ENCODE data around the gene TPGS1.

TPGS1 gene, protein sequence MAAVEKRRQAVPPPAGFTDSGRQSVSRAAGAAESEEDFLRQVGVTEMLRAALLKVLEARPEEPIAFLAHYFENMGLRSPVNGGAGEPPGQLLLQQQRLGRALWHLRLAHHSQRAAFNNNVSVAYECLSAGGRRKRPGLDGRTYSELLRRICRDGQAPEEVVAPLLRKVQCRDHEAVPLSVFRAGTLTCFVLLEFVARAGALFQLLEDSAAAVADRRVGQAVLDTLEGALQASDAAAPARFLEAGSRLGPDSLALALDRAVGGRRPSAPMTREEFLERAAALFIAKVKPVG

DNA sequence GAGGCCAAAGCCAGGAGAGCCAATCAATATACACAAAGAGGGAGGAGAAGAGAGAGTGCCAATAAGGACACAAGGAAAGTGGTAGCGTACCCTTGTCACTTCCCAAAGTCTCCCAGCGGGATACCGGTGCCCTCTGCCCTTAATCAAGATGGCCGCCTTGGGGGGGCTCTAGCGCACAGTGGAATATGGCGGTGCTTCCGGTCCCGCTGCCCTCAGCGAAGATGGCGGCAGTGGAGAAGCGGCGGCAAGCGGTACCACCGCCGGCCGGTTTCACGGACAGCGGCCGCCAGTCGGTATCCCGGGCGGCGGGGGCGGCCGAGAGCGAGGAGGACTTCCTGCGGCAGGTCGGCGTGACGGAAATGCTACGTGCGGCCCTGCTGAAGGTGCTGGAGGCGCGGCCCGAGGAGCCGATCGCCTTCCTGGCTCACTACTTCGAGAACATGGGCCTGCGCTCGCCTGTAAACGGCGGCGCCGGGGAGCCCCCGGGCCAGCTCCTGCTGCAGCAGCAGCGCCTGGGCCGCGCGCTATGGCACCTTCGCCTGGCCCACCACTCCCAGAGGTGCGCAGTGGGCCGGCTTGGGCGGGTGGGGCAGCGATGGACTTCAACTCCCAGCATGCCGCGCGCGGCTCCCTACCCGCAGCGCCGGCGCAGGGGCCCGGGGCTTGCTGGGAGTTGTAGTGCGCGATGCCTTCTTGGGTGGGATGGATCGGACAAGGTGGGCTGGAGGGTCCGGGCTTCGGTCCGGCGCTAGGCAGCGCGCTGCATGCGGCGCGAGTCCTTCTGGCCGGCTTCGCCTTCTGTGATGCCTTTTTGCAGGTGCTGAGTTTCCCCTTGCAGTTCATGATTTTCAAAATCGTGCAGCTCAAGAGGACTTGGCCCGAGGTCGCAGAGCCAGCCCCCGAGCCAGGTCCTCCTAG is at the start of gene TPGS1:
TPGS1 (plus strand) TSS at position 212 of the 918 bp plus-strand sequence; CDS start at position 222, 10 bp downstream.
- H3K4me3 ChIP-seq (ENCODE audit: low read depth, low read length, poor library complexity, severe bottlenecking) = peak within 1 kb of the TSS; percentile 77
- H3K4me2 ChIP-seq (ENCODE audit: low read length) = peak within 1 kb of the TSS; percentile 97
- H3K9me2 ChIP-seq (ENCODE audit: low read depth, low read length) = no peaks in the 10 kb centered on the region
- no peak for TF ChIP-seq EZH2 (IDR thresholded peaks at IDR 0.05; ENCODE audit: borderline replicate concordance, low read length)
- TF ChIP-seq, protein P1, sequence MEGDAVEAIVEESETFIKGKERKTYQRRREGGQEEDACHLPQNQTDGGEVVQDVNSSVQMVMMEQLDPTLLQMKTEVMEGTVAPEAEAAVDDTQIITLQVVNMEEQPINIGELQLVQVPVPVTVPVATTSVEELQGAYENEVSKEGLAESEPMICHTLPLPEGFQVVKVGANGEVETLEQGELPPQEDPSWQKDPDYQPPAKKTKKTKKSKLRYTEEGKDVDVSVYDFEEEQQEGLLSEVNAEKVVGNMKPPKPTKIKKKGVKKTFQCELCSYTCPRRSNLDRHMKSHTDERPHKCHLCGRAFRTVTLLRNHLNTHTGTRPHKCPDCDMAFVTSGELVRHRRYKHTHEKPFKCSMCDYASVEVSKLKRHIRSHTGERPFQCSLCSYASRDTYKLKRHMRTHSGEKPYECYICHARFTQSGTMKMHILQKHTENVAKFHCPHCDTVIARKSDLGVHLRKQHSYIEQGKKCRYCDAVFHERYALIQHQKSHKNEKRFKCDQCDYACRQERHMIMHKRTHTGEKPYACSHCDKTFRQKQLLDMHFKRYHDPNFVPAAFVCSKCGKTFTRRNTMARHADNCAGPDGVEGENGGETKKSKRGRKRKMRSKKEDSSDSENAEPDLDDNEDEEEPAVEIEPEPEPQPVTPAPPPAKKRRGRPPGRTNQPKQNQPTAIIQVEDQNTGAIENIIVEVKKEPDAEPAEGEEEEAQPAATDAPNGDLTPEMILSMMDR (IDR thresholded peaks at IDR 0.05; ENCODE audit: low read length) = no peak
- no peaks in the 10 kb centered on the region for H3F3A ChIP-seq (ENCODE audit: insufficient read depth, low read length)
- peak within 1 kb of the TSS; percentile 84 for H3K9ac ChIP-seq (ENCODE audit: low read length)
- 0 out of 2 replicates have a peak within 1 kb of the TSS, but pooled peaks have one; percentile 83 for H2AFZ ChIP-seq (ENCODE audit: low read length)
- H4K20me1 ChIP-seq (ENCODE audit: insufficient read depth, low read length) = no peaks in the 10 kb centered on the region
- H3K27ac ChIP-seq (ENCODE audit: low read depth, low read length, poor library complexity, severe bottlenecking) = peak within 1 kb of the TSS; percentile 74
- H3K27me3 ChIP-seq (ENCODE audit: insufficient read depth, low read length) = no peaks in the 10 kb centered on the region
- H3K36me3 ChIP-seq (ENCODE audit: insufficient read depth, low read length) = peaks cover 6% of the 10 kb centered on the region
- H3K4me1 ChIP-seq (ENCODE audit: insufficient read depth, low read length, severe bottlenecking) = peaks cover 42% of the 10 kb centered on the region
- 0 out of 2 replicates have a peak, but pooled peaks cover 2% of the 10 kb centered on the region for H3K9me3 ChIP-seq (ENCODE audit: low read length)
- H3K79me2 ChIP-seq (ENCODE audit: insufficient read depth, low read length) = no peaks in the 10 kb centered on the region

DNA sequence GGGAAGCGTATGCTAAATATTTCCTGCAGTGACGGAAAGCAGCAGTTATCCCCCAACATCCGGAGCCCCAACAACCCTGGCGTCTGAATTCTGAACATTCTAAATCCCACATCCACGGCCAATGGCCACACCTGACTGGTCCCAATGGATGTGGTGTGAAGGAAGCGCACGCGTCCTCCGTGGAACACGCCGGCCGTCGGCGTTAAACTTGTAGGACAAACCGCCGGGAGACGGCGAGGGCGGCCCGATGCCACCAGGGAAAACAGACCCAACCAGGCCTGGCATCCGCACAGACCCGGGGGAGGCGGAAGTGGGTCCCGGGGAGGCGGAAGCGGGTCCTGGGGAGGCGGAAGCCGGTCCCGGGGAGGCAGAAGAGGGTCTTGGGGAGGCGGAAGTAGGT is 49.7 kb upstream of the TPGS1 start:
- Histone ChIP-seq H3K9me2 (ENCODE audit: low read depth, low read length) (no peaks in the 10 kb centered on the region), H3K4me2 (ENCODE audit: low read length) (no peak overlapping the region), H3K27me3 (ENCODE audit: insufficient read depth, low read length) (no peaks in the 10 kb centered on the region), H3K4me3 (ENCODE audit: low read depth, low read length, poor library complexity, severe bottlenecking) (no peak overlapping the region), H3K4me1 (ENCODE audit: insufficient read depth, low read length, severe bottlenecking) (no peaks in the 10 kb centered on the region), H3K79me2 (ENCODE audit: insufficient read depth, low read length) (no peaks in the 10 kb centered on the region), H3K36me3 (ENCODE audit: insufficient read depth, low read length) (no peaks in the 10 kb centered on the region), H3K27ac (ENCODE audit: low read depth, low read length, poor library complexity, severe bottlenecking) (no peak overlapping the region), H4K20me1 (ENCODE audit: insufficient read depth, low read length) (no peaks in the 10 kb centered on the region), H3F3A (ENCODE audit: insufficient read depth, low read length) (no peaks in the 10 kb centered on the region), H3K9me3 (ENCODE audit: low read length) (no peaks in the 10 kb centered on the region), H2AFZ (ENCODE audit: low read length) (no peak overlapping the region), H3K9ac (ENCODE audit: low read length) (no peak overlapping the region)
- TF ChIP-seq, protein P1 (IDR thresholded peaks at IDR 0.05; ENCODE audit: low read length) = no peak
- TF ChIP-seq EZH2 (IDR thresholded peaks at IDR 0.05; ENCODE audit: borderline replicate concordance, low read length) = no peak

DNA sequence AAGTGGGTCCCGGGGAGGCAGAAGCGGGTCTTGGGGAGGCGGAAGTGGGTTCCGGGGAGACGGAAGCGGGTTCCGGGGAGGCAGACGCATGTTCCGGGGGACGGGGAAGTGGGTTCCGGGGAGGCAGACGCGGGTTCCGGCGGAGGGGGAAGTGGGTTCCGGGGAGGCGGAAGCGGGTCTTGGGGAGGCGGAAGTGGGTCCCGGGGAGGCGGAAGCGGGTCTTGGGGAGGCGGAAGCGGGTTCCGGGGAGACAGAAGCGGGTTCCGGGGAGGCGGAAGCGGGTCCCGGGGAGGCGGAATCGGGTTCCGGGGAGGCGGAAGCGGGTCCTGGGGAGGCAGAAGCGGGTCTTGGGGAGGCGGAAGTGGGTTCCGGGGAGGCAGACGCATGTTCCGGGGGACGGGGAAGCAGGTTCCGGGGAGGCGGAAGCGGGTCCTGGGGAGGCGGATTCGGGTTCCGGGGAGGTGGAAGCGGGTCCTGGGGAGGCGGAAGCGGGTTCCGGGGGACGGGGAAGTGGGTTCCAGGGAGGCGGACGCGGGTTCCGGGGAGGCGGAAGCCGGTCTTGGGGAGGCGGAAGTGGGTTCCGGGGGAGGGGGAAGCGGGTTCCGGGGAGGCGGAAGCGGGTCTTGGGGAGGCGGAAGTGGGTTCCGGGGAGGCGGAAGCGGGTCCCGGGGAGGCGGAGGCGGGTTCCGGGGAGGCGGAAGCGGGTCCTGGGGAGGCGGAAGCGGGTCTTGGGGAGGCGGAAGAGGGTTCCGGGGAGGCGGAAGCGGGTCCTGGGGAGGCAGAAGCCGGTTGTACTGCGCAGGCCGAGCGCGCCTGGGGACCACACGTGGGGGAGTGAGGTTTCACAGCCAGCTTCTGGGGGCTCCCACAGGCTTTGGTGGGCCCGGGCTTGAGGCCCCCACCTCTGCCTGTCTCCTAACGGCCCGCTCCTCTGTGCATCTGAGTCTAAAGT is 48.9 kb upstream of the TPGS1 start:
- TF ChIP-seq, protein P1 (IDR thresholded peaks at IDR 0.05; ENCODE audit: low read length) = no peak
- TF ChIP-seq EZH2 (IDR thresholded peaks at IDR 0.05; ENCODE audit: borderline replicate concordance, low read length) = no peak
- Histone ChIP-seq H3K27ac (ENCODE audit: low read depth, low read length, poor library complexity, severe bottlenecking) (no peak overlapping the region), H3K36me3 (ENCODE audit: insufficient read depth, low read length) (no peaks in the 10 kb centered on the region), H3K9ac (ENCODE audit: low read length) (no peak overlapping the region), H3K9me2 (ENCODE audit: low read depth, low read length) (no peaks in the 10 kb centered on the region), H4K20me1 (ENCODE audit: insufficient read depth, low read length) (no peaks in the 10 kb centered on the region), H3F3A (ENCODE audit: insufficient read depth, low read length) (no peaks in the 10 kb centered on the region), H3K4me3 (ENCODE audit: low read depth, low read length, poor library complexity, severe bottlenecking) (no peak overlapping the region), H3K27me3 (ENCODE audit: insufficient read depth, low read length) (no peaks in the 10 kb centered on the region), H3K9me3 (ENCODE audit: low read length) (no peaks in the 10 kb centered on the region), H3K4me2 (ENCODE audit: low read length) (no peak overlapping the region), H2AFZ (ENCODE audit: low read length) (no peak overlapping the region), H3K4me1 (ENCODE audit: insufficient read depth, low read length, severe bottlenecking) (no peaks in the 10 kb centered on the region), H3K79me2 (ENCODE audit: insufficient read depth, low read length) (no peaks in the 10 kb centered on the region)

Measured in OCI-LY1 (cell line).